HepG2 (cell line): ENCODE results near the gene NFATC2. TPM values are rescaled to one million over a fixed set of nuclear protein-coding genes. Genes with fewer than 3 reads are reported as not detected.

Experiments
- CHD4 ChIP-seq: fragments of 200-600 bp; sonication (generic); IDR thresholded peaks from 2 replicates; pipeline ENCODE4 v1.7.0; 2017; ENCODE audit warnings: mild to moderate bottlenecking, low read length, borderline replicate concordance
- HDAC2 ChIP-seq: sonication (generic); formaldehyde crosslinking; IDR thresholded peaks from 2 replicates; pipeline ENCODE4 v1.4.0; 2020; ENCODE audit warnings: missing genetic modification reagents
- JARID2 ChIP-seq: sonication (generic); formaldehyde crosslinking; IDR thresholded peaks from 2 replicates; pipeline ENCODE4 v1.8.1; 2023; ENCODE audit warnings: missing genetic modification reagents, inconsistent platforms; ENCODE audit not compliant: insufficient replicate concordance
- NFATC3 ChIP-seq: sonication (generic); formaldehyde crosslinking; IDR thresholded peaks from 2 replicates; pipeline ENCODE4 v1.5.1; 2020; ENCODE audit warnings: mild to moderate bottlenecking, missing genetic modification reagents
- PRMT3 ChIP-seq: sonication (generic); formaldehyde crosslinking; IDR thresholded peaks from 2 replicates; pipeline ENCODE4 v1.8.1; 2022; ENCODE audit warnings: low read depth, mild to moderate bottlenecking, moderate library complexity, missing genetic modification reagents, borderline replicate concordance
- RAD21 ChIP-seq: fragments of 450-650 bp; formaldehyde crosslinking; IDR thresholded peaks from 2 replicates; pipeline ENCODE4 v1.5.0; 2020; ENCODE audit warnings: mild to moderate bottlenecking
- RXRB ChIP-seq: IDR thresholded peaks from 2 replicates; pipeline ENCODE4 v1.6.1; 2016; ENCODE audit warnings: borderline replicate concordance, missing genetic modification reagents, missing compliant biosample characterization
- SMARCE1 ChIP-seq: fragments of 450-650 bp; IDR thresholded peaks from 2 replicates; pipeline ENCODE4 v1.6.1; 2017; ENCODE audit warnings: borderline replicate concordance
- SMC3 ChIP-seq: IDR thresholded peaks from 2 replicates; pipeline ENCODE4 v1.6.1; 2011; ENCODE audit warnings: low read length, improper control_type of control experiment
- polyA plus RNA-seq, 8 experiments: library from polyadenylated mRNA; depleted of rRNA in 3 of 8; stranded (reverse) in 7 of 8; unstranded in 1 of 8; fragments of >200 nt; fragmentation: Illumina TruSeq in 4 of 8; extraction: Trizol in 4 of 8; gene quantifications; 2 replicates each; pipeline versions ENCODE4 v1.2.1 to v1.2.3, GENCODE V29; 2011 to 2016; ENCODE audit warnings: low read depth in 4 of 8, missing spikeins in 1 of 8, mixed read lengths in 1 of 8; ENCODE audit not compliant: insufficient read depth in 1 of 8
- total RNA-seq, 5 experiments: library from RNA; depleted of rRNA; stranded (reverse); fragments of >200 nt; fragmentation: Illumina TruSeq; extraction: Trizol; gene quantifications; 2 replicates each; pipeline ENCODE4 v1.2.3, GENCODE V29; 2016; ENCODE audit warnings: low read depth in 1 of 5
- TF ChIP-seq, protein P1 (sequence below): sonication (generic); formaldehyde crosslinking; conservative IDR thresholded peaks from 2 replicates; pipeline ENCODE4 v1.4.0; 2020; ENCODE audit warnings: mild to moderate bottlenecking, missing genetic modification reagents, moderate library complexity
- TF ChIP-seq, protein P2 (sequence below): sonication (generic); formaldehyde crosslinking; IDR thresholded peaks from 2 replicates; pipeline ENCODE4 v1.4.0; 2020; ENCODE audit warnings: missing genetic modification reagents
- TF ChIP-seq, protein P3 (sequence below): IDR thresholded peaks from 2 replicates; pipeline ENCODE4 v1.4.0; 2020; ENCODE audit warnings: mild to moderate bottlenecking, missing genetic modification reagents
- TF ChIP-seq, protein P4 (sequence below): sonication (generic); formaldehyde crosslinking; IDR thresholded peaks from 2 replicates; pipeline ENCODE4 v1.5.1; 2020; ENCODE audit warnings: missing genetic modification reagents, mild to moderate bottlenecking, borderline replicate concordance
- TF ChIP-seq, protein P5 (sequence below): sonication (generic); formaldehyde crosslinking; IDR thresholded peaks from 2 replicates; pipeline ENCODE4 v1.5.0; 2020; ENCODE audit warnings: mild to moderate bottlenecking, low read depth, missing genetic modification reagents, borderline replicate concordance
- TF ChIP-seq, protein P6 (sequence below): sonication (generic); formaldehyde crosslinking; IDR thresholded peaks from 2 replicates; pipeline ENCODE4 v1.9.0; 2022; ENCODE audit warnings: low read depth, missing genetic modification reagents

The NFATC2 gene
- total and polyA plus RNA-seq, 2 of the 13 experiments (the other 11 are each of a cell fraction or from before 2014, with no cell fraction given) = 1.9 to 3.3 TPM

DNA sequence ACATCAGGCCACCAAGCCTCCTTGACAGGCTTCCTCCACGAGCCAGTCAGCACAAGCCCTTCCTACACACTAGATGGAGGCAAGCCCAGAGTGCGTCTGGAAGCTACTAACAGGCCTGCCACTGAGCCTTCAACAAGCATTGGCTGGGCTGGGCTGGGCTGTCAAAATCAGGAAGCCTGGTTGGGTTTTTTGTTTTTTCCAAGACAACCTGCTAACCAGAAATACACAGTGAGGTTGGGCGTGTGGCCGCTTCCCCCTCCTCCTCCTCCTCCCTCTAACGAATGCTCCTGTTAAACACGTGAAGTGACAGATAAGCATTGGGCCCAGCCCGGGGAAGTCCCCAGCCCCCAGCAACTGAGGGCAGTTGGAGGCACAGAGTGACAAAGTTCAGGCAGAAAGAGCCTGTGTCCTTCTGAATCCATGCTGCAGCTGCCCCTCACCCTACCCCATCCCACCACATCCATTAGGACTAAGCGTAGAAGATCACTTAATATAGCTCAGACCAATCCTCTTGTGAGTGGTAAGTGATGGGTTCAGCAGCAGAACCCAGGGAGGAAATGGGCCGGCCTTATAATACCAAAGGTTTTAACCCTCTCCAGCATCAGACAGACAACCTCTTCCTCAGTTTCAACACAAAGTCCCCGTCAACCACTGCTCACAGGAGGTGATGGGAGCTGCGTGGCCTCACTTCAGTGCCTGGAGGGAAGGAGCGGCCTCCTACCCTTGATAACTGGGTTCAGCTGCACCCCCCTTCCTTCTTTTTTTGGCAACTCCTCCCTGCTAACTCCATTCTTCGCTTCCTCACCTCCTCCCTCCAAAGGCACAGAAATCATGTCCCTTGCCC, 1.1 kb downstream of the NFATC2 start (continued):
- TF ChIP-seq CHD4 = peak; percentile 59; the same call in 1 of the 2 replicates
- TF ChIP-seq SMC3 = no peak
- no peak for TF ChIP-seq JARID2 (CRISPR knock-in tag)
- peak; percentile 80 for TF ChIP-seq HDAC2 (CRISPR knock-in tag)
- TF ChIP-seq, protein P1, sequence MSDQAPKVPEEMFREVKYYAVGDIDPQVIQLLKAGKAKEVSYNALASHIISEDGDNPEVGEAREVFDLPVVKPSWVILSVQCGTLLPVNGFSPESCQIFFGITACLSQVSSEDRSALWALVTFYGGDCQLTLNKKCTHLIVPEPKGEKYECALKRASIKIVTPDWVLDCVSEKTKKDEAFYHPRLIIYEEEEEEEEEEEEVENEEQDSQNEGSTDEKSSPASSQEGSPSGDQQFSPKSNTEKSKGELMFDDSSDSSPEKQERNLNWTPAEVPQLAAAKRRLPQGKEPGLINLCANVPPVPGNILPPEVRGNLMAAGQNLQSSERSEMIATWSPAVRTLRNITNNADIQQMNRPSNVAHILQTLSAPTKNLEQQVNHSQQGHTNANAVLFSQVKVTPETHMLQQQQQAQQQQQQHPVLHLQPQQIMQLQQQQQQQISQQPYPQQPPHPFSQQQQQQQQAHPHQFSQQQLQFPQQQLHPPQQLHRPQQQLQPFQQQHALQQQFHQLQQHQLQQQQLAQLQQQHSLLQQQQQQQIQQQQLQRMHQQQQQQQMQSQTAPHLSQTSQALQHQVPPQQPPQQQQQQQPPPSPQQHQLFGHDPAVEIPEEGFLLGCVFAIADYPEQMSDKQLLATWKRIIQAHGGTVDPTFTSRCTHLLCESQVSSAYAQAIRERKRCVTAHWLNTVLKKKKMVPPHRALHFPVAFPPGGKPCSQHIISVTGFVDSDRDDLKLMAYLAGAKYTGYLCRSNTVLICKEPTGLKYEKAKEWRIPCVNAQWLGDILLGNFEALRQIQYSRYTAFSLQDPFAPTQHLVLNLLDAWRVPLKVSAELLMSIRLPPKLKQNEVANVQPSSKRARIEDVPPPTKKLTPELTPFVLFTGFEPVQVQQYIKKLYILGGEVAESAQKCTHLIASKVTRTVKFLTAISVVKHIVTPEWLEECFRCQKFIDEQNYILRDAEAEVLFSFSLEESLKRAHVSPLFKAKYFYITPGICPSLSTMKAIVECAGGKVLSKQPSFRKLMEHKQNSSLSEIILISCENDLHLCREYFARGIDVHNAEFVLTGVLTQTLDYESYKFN (CRISPR knock-in tag) = peak; percentile 94
- TF ChIP-seq, protein P2, sequence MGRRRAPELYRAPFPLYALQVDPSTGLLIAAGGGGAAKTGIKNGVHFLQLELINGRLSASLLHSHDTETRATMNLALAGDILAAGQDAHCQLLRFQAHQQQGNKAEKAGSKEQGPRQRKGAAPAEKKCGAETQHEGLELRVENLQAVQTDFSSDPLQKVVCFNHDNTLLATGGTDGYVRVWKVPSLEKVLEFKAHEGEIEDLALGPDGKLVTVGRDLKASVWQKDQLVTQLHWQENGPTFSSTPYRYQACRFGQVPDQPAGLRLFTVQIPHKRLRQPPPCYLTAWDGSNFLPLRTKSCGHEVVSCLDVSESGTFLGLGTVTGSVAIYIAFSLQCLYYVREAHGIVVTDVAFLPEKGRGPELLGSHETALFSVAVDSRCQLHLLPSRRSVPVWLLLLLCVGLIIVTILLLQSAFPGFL (CRISPR knock-in tag) = no peak
- TF ChIP-seq, protein P3, sequence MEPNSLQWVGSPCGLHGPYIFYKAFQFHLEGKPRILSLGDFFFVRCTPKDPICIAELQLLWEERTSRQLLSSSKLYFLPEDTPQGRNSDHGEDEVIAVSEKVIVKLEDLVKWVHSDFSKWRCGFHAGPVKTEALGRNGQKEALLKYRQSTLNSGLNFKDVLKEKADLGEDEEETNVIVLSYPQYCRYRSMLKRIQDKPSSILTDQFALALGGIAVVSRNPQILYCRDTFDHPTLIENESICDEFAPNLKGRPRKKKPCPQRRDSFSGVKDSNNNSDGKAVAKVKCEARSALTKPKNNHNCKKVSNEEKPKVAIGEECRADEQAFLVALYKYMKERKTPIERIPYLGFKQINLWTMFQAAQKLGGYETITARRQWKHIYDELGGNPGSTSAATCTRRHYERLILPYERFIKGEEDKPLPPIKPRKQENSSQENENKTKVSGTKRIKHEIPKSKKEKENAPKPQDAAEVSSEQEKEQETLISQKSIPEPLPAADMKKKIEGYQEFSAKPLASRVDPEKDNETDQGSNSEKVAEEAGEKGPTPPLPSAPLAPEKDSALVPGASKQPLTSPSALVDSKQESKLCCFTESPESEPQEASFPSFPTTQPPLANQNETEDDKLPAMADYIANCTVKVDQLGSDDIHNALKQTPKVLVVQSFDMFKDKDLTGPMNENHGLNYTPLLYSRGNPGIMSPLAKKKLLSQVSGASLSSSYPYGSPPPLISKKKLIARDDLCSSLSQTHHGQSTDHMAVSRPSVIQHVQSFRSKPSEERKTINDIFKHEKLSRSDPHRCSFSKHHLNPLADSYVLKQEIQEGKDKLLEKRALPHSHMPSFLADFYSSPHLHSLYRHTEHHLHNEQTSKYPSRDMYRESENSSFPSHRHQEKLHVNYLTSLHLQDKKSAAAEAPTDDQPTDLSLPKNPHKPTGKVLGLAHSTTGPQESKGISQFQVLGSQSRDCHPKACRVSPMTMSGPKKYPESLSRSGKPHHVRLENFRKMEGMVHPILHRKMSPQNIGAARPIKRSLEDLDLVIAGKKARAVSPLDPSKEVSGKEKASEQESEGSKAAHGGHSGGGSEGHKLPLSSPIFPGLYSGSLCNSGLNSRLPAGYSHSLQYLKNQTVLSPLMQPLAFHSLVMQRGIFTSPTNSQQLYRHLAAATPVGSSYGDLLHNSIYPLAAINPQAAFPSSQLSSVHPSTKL (CRISPR knock-in tag) = peak; percentile 74
- TF ChIP-seq, protein P4, sequence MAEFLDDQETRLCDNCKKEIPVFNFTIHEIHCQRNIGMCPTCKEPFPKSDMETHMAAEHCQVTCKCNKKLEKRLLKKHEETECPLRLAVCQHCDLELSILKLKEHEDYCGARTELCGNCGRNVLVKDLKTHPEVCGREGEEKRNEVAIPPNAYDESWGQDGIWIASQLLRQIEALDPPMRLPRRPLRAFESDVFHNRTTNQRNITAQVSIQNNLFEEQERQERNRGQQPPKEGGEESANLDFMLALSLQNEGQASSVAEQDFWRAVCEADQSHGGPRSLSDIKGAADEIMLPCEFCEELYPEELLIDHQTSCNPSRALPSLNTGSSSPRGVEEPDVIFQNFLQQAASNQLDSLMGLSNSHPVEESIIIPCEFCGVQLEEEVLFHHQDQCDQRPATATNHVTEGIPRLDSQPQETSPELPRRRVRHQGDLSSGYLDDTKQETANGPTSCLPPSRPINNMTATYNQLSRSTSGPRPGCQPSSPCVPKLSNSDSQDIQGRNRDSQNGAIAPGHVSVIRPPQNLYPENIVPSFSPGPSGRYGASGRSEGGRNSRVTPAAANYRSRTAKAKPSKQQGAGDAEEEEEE = no peak
- TF ChIP-seq, protein P5, sequence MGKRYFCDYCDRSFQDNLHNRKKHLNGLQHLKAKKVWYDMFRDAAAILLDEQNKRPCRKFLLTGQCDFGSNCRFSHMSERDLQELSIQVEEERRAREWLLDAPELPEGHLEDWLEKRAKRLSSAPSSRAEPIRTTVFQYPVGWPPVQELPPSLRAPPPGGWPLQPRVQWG (CRISPR knock-in tag) = no peak
- no peak for TF ChIP-seq PRMT3 (CRISPR knock-in tag)
- peak; percentile 69; the same call in 1 of the 2 replicates for TF ChIP-seq RXRB
- TF ChIP-seq NFATC3 (CRISPR knock-in tag) = no peak
- TF ChIP-seq SMARCE1 = no peak
- TF ChIP-seq, protein P6, sequence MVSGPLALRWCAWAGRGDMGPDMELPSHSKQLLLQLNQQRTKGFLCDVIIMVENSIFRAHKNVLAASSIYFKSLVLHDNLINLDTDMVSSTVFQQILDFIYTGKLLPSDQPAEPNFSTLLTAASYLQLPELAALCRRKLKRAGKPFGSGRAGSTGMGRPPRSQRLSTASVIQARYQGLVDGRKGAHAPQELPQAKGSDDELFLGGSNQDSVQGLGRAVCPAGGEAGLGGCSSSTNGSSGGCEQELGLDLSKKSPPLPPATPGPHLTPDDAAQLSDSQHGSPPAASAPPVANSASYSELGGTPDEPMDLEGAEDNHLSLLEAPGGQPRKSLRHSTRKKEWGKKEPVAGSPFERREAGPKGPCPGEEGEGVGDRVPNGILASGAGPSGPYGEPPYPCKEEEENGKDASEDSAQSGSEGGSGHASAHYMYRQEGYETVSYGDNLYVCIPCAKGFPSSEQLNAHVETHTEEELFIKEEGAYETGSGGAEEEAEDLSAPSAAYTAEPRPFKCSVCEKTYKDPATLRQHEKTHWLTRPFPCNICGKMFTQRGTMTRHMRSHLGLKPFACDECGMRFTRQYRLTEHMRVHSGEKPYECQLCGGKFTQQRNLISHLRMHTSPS (CRISPR knock-in tag) = peak; percentile 57; the same call in 1 of the 2 replicates
- TF ChIP-seq RAD21 = no peak
